NB4 (cell line): ENCODE results near the gene FAM9B.

Source experiments
- MYC ChIP-seq: IDR thresholded peaks from 2 replicates; pipeline ENCODE4 v1.6.1; 2011; ENCODE audit warnings: low read depth, low read length
- POLR2A ChIP-seq: IDR thresholded peaks from 2 replicates; pipeline ENCODE4 v1.6.1; 2011; ENCODE audit warnings: mild to moderate bottlenecking; ENCODE audit not compliant: insufficient read length; ENCODE audit errors: extremely low read depth
- TF ChIP-seq, protein P1 (sequence below): IDR thresholded peaks from one replicate; pipeline ENCODE4 v1.5.1; 2012; ENCODE audit warnings: low read depth, low read length
- TF ChIP-seq, protein P2 (sequence below): IDR thresholded peaks from 2 replicates; pipeline ENCODE4 v1.6.1; 2011; ENCODE audit warnings: low read depth, low read length

DNA sequence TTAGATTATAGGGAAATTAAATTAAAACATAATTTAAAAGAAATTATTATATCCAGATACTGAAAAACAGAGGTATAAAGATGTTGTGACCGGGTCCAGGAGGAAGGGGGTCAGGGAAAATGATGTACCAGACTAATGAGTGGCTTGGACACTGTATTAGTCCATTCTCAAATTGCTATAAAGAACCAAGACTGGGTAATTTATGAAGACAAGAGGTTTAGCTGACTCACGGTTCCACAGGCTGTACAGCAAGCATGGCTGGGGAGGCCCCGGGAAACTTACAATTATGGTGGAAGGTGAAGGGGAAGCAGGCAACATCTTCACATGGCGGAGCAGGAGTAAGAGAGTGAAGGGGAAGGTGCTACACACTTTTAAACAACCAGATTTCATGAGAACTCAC is 3.4 kb upstream of the FAM9B start:
- TF ChIP-seq, protein P1, sequence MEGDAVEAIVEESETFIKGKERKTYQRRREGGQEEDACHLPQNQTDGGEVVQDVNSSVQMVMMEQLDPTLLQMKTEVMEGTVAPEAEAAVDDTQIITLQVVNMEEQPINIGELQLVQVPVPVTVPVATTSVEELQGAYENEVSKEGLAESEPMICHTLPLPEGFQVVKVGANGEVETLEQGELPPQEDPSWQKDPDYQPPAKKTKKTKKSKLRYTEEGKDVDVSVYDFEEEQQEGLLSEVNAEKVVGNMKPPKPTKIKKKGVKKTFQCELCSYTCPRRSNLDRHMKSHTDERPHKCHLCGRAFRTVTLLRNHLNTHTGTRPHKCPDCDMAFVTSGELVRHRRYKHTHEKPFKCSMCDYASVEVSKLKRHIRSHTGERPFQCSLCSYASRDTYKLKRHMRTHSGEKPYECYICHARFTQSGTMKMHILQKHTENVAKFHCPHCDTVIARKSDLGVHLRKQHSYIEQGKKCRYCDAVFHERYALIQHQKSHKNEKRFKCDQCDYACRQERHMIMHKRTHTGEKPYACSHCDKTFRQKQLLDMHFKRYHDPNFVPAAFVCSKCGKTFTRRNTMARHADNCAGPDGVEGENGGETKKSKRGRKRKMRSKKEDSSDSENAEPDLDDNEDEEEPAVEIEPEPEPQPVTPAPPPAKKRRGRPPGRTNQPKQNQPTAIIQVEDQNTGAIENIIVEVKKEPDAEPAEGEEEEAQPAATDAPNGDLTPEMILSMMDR = no peak
- TF ChIP-seq, protein P2, sequence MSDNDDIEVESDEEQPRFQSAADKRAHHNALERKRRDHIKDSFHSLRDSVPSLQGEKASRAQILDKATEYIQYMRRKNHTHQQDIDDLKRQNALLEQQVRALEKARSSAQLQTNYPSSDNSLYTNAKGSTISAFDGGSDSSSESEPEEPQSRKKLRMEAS = no peak
- TF ChIP-seq POLR2A (no peak), MYC (no peak)
